HEK293 (cell line): ENCODE measurements around the gene ANKRD39.

Experiments
- CTCF ChIA-PET: fragments of 350-600 bp; formaldehyde crosslinking; extraction: SDS; loops from one replicate; lab custom pipeline; 2021; ENCODE audit warnings: antibody characterized with exemption; lab: Yijun Ruan, JAX
- POLR2A ChIA-PET: fragments of 300-600 bp; formaldehyde crosslinking; extraction: SDS; loops from one replicate; lab custom pipeline; 2020; ENCODE audit warnings: antibody characterized with exemption, inconsistent platforms; lab: Yijun Ruan, JAX
- H3K27ac ChIP-seq: fragments of 200-500 bp; sonication (Bioruptor generic); 2 replicates; pipeline ENCODE4 v1.5.1; 2014; ENCODE audit warnings: low read depth, low read length, control low read depth, inconsistent platforms; ENCODE audit errors: extremely low read depth
- H3K36me3 ChIP-seq, 2 experiments: fragments of 200-500 bp in 1 of 2; sonication (Bioruptor generic) in 1 of 2; 1 replicate in 1 of 2; 2 replicates in 1 of 2; pipeline ENCODE4 v1.5.1; 2014 to 2017; ENCODE audit warnings: inconsistent platforms in 2 of 2, low read length in 2 of 2; ENCODE audit not compliant: control insufficient read depth in 2 of 2, insufficient read depth in 1 of 2
- H3K4me1 ChIP-seq: fragments of 200-500 bp; sonication (Bioruptor generic); 2 replicates; pipeline ENCODE4 v1.5.1; 2014; ENCODE audit warnings: mild to moderate bottlenecking, low read length, inconsistent platforms; ENCODE audit not compliant: control insufficient read depth, insufficient read depth
- H3K4me3 ChIP-seq: 2 replicates; pipeline ENCODE4 v1.5.1; 2011; ENCODE audit warnings: low read depth, mild to moderate bottlenecking, control low read depth, low read length, moderate library complexity
- H3K9me3 ChIP-seq: fragments of 200-500 bp; sonication (Bioruptor generic); 2 replicates; pipeline ENCODE4 v1.5.1; 2014; ENCODE audit warnings: low read depth, low read length, inconsistent platforms; ENCODE audit not compliant: control insufficient read depth, insufficient read depth
- CTCF ChIP-seq: fragments of 450-650 bp; formaldehyde crosslinking; IDR thresholded peaks from 2 replicates; pipeline ENCODE4 v1.5.1; 2016; ENCODE audit warnings: missing biosample characterization, missing genetic modification characterization
- HOXC10 ChIP-seq: sonication (generic); formaldehyde crosslinking; IDR thresholded peaks from 2 replicates; pipeline ENCODE4 v1.8.1; 2023; ENCODE audit warnings: mild to moderate bottlenecking, missing genetic modification reagents
- KLF1 ChIP-seq: fragments of 450-650 bp; formaldehyde crosslinking; IDR thresholded peaks from 2 replicates; pipeline ENCODE4 v1.5.1; 2016; ENCODE audit warnings: missing biosample characterization, missing genetic modification characterization
- OSR2 ChIP-seq: fragments of 450-650 bp; formaldehyde crosslinking; IDR thresholded peaks from 2 replicates; pipeline ENCODE4 v1.5.1; 2016; ENCODE audit warnings: missing biosample characterization, missing genetic modification characterization
- OVOL3 ChIP-seq: fragments of 450-650 bp; formaldehyde crosslinking; IDR thresholded peaks from 2 replicates; pipeline ENCODE4 v1.5.1; 2016; ENCODE audit warnings: missing biosample characterization, missing genetic modification characterization
- TSHZ1 ChIP-seq: fragments of 450-650 bp; formaldehyde crosslinking; IDR thresholded peaks from 2 replicates; pipeline ENCODE4 v1.5.1; 2016; ENCODE audit warnings: missing biosample characterization, missing genetic modification characterization, borderline replicate concordance
- ZBTB17 ChIP-seq: fragments of 450-650 bp; formaldehyde crosslinking; IDR thresholded peaks from 2 replicates; pipeline ENCODE4 v1.5.1; 2016; ENCODE audit warnings: missing biosample characterization, missing genetic modification characterization
- ZNF114 ChIP-seq: fragments of 450-650 bp; formaldehyde crosslinking; IDR thresholded peaks from 2 replicates; pipeline ENCODE4 v1.5.0; 2017; ENCODE audit warnings: missing biosample characterization, missing genetic modification characterization
- ZNF121 ChIP-seq: fragments of 450-650 bp; formaldehyde crosslinking; IDR thresholded peaks from 2 replicates; pipeline ENCODE4 v1.5.1; 2016; ENCODE audit warnings: missing biosample characterization, missing genetic modification characterization
- ZNF324 ChIP-seq: fragments of 450-650 bp; formaldehyde crosslinking; IDR thresholded peaks from 2 replicates; pipeline ENCODE4 v1.5.1; 2016; ENCODE audit warnings: missing biosample characterization, missing genetic modification characterization
- ZNF350 ChIP-seq: fragments of 450-650 bp; formaldehyde crosslinking; IDR thresholded peaks from 2 replicates; pipeline ENCODE4 v1.5.0; 2017; ENCODE audit warnings: missing biosample characterization, mild to moderate bottlenecking, missing genetic modification characterization
- ZNF354C ChIP-seq: fragments of 450-650 bp; formaldehyde crosslinking; IDR thresholded peaks from 2 replicates; pipeline ENCODE4 v1.5.1; 2016; ENCODE audit warnings: missing biosample characterization, missing genetic modification characterization, low read depth, borderline replicate concordance
- ZNF366 ChIP-seq: fragments of 450-650 bp; formaldehyde crosslinking; conservative IDR thresholded peaks from 2 replicates; pipeline ENCODE4 v1.5.1; 2016; ENCODE audit warnings: missing biosample characterization, missing genetic modification characterization
- ZNF560 ChIP-seq: fragments of 450-650 bp; formaldehyde crosslinking; IDR thresholded peaks from 2 replicates; pipeline ENCODE4 v1.5.1; 2017; ENCODE audit warnings: missing biosample characterization, missing genetic modification characterization, borderline replicate concordance
- ZNF585B ChIP-seq: fragments of 450-650 bp; formaldehyde crosslinking; IDR thresholded peaks from 2 replicates; pipeline ENCODE4 v1.5.1; 2016; ENCODE audit warnings: missing biosample characterization, missing genetic modification characterization
- ZNF626 ChIP-seq: fragments of 450-650 bp; sonication (Bioruptor Pico); formaldehyde crosslinking; IDR thresholded peaks from 2 replicates; pipeline ENCODE4 v1.5.1; 2018; ENCODE audit warnings: missing biosample characterization, missing genetic modification characterization, inconsistent platforms
- ZNF645 ChIP-seq: fragments of 450-650 bp; formaldehyde crosslinking; IDR thresholded peaks from 2 replicates; pipeline ENCODE4; 2016; ENCODE audit warnings: missing biosample characterization, missing genetic modification characterization
- ZNF660 ChIP-seq: fragments of 450-650 bp; IDR thresholded peaks from 2 replicates; pipeline ENCODE4 v1.5.1; 2018; ENCODE audit warnings: missing biosample characterization, mild to moderate bottlenecking, missing genetic modification characterization
- ZNF677 ChIP-seq: fragments of 450-650 bp; IDR thresholded peaks from 2 replicates; pipeline ENCODE4 v1.5.0; 2018; ENCODE audit warnings: missing biosample characterization, mild to moderate bottlenecking, missing genetic modification characterization, moderate library complexity
- ZNF776 ChIP-seq: fragments of 450-650 bp; formaldehyde crosslinking; IDR thresholded peaks from 2 replicates; pipeline ENCODE4 v1.5.0; 2017; ENCODE audit warnings: missing biosample characterization, missing genetic modification characterization, borderline replicate concordance
- ZNF830 ChIP-seq: fragments of 450-650 bp; IDR thresholded peaks from 2 replicates; pipeline ENCODE4 v1.5.0; 2018; ENCODE audit warnings: missing biosample characterization, missing genetic modification characterization, low read depth, mild to moderate bottlenecking, moderate library complexity
- TF ChIP-seq, protein P1 (sequence below): fragments of 450-650 bp; formaldehyde crosslinking; IDR thresholded peaks from 2 replicates; pipeline ENCODE4 v1.5.1; 2016; ENCODE audit warnings: missing biosample characterization, missing genetic modification characterization
- TF ChIP-seq, protein P2 (sequence below): fragments of 450-650 bp; formaldehyde crosslinking; IDR thresholded peaks from 2 replicates; pipeline ENCODE4 v1.5.1; 2016; ENCODE audit warnings: missing biosample characterization, missing genetic modification characterization
- TF ChIP-seq, protein P3 (sequence below): fragments of 450-650 bp; formaldehyde crosslinking; conservative IDR thresholded peaks from 2 replicates; pipeline ENCODE4 v1.5.1; 2016; ENCODE audit warnings: low read depth, missing biosample characterization, missing genetic modification characterization

ANKRD39 gene

DNA sequence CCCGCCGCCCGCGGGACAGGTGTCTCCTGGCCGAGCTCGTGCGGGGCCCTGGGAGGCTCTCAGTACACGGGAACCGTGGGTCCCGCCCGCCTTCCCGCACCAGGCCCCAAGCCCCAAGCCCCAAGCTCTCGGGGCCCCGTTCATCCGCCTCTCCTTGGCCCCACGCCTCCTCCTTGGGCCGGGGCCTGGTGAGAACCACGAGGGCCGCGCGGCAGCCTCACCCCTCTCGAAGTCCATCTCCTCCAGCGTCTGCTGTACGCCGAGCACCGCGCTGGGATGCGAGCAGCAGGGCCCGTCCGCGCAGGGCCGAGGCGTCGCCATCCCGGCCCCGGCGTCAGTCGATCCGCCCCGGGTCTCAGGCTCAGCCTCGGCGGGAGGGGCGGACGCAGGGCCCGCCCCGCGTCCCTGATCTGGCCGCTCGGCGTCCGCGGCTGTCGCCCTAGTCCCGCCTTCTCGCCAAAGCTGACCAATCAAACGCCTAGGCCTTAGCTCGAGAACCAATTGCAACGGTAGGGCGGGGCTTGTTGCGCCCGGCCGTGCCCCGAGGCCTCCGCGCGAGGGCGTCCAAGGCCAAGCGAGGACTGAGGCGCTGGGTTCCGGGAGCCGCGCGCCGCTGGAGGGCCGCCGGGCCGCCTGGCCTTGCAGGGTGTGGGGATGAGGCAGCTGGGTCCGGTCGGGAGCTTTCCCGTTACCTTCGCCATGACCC, at the start of gene ANKRD39:
TSS of gene ANKRD39 (minus strand) at position 350 of the 706 bp plus-strand sequence. CDS start at position 321, 29 bp downstream.
- Histone ChIP-seq H3K4me3 (peak within 1 kb of the TSS; percentile 77), H3K4me1 (no peaks in the 10 kb centered on the region), H3K36me3 (peaks cover under 1 to 41% of the 10 kb centered on the region in 2 experiments; a peak in 2 of 3 replicates), H3K9me3 (no peaks in the 10 kb centered on the region), H3K27ac (peak within 1 kb of the TSS; percentile 78)
- CTCF ChIA-PET = interaction anchor here (0.5 to 4.1 kb wide), 39 partner anchors 9 to 254 kb away, joined by 3 to 115 read pairs (median 4); partner anchors contain the start of gene ANKRD36
- POLR2A ChIA-PET = interaction anchor here (0.7 to 3.3 kb wide), 13 partner anchors 10 to 255 kb away, joined by 3 to 39 read pairs (median 7); partner anchors contain the start of genes ANKRD23, ANKRD36, CNNM3 and CNNM4
- TF ChIP-seq ZNF354C (tag by site-specific recombination) (no peak), TSHZ1 (no peak), ZNF626 (tag by site-specific recombination) (no peak), ZNF366 (no peak), ZNF585B (tag by site-specific recombination) (no peak), ZNF660 (tag by site-specific recombination) (no peak), OVOL3 (tag by site-specific recombination) (no peak), CTCF (tag by site-specific recombination) (peak; percentile 92), KLF1 (tag by site-specific recombination) (no peak; the same call in 1 of the 2 replicates), ZNF324 (tag by site-specific recombination) (no peak), ZNF677 (tag by site-specific recombination) (no peak), ZNF121 (tag by site-specific recombination) (0 out of 2 replicates have a peak, but pooled peaks have one; percentile 16), ZNF645 (no peak), ZNF350 (tag by site-specific recombination) (no peak), ZBTB17 (tag by site-specific recombination) (peak; percentile 50; the same call in 1 of the 2 replicates), ZNF560 (no peak), ZNF776 (tag by site-specific recombination) (no peak), HOXC10 (0 out of 2 replicates have a peak, but pooled peaks have one; percentile 21), ZNF114 (no peak), ZNF830 (tag by site-specific recombination) (no peak), OSR2 (no peak)
- TF ChIP-seq, protein P1, sequence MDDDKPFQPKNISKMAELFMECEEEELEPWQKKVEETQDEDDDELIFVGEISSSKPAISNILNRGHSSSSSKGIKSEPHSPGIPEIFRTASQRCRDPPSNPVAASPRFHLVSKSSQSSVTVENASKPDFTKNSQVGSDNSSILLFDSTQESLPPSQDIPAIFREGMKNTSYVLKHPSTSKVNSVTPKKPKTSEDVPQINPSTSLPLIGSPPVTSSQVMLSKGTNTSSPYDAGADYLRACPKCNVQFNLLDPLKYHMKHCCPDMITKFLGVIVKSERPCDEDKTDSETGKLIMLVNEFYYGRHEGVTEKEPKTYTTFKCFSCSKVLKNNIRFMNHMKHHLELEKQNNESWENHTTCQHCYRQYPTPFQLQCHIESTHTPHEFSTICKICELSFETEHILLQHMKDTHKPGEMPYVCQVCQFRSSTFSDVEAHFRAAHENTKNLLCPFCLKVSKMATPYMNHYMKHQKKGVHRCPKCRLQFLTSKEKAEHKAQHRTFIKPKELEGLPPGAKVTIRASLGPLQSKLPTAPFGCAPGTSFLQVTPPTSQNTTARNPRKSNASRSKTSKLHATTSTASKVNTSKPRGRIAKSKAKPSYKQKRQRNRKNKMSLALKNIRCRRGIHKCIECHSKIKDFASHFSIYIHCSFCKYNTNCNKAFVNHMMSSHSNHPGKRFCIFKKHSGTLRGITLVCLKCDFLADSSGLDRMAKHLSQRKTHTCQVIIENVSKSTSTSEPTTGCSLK (tag by site-specific recombination) = no peak
- TF ChIP-seq, protein P2, sequence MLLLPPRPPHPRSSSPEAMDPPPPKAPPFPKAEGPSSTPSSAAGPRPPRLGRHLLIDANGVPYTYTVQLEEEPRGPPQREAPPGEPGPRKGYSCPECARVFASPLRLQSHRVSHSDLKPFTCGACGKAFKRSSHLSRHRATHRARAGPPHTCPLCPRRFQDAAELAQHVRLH = 0 out of 2 replicates have a peak, but pooled peaks have one; percentile 29
- TF ChIP-seq, protein P3, sequence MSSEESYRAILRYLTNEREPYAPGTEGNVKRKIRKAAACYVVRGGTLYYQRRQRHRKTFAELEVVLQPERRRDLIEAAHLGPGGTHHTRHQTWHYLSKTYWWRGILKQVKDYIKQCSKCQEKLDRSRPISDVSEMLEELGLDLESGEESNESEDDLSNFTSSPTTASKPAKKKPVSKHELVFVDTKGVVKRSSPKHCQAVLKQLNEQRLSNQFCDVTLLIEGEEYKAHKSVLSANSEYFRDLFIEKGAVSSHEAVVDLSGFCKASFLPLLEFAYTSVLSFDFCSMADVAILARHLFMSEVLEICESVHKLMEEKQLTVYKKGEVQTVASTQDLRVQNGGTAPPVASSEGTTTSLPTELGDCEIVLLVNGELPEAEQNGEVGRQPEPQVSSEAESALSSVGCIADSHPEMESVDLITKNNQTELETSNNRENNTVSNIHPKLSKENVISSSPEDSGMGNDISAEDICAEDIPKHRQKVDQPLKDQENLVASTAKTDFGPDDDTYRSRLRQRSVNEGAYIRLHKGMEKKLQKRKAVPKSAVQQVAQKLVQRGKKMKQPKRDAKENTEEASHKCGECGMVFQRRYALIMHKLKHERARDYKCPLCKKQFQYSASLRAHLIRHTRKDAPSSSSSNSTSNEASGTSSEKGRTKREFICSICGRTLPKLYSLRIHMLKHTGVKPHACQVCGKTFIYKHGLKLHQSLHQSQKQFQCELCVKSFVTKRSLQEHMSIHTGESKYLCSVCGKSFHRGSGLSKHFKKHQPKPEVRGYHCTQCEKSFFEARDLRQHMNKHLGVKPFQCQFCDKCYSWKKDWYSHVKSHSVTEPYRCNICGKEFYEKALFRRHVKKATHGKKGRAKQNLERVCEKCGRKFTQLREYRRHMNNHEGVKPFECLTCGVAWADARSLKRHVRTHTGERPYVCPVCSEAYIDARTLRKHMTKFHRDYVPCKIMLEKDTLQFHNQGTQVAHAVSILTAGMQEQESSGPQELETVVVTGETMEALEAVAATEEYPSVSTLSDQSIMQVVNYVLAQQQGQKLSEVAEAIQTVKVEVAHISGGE = no peak; the same call in 1 of the 2 replicates
